Measurements from ENCODE around the gene PLA1A. TPM values are rescaled to one million over a fixed set of nuclear protein-coding genes. Genes with fewer than 3 reads are reported as not detected.
"Not testable (repeated sequence)": the region's sequence is repeated elsewhere in the genome, so short reads cannot be mapped to it uniquely, and the experiment has no call there.

Gene PLA1A
- polyA plus RNA-seq (2013, experiment 1 of 2) = not detected
- polyA plus RNA-seq (2013, experiment 2 of 2) = not detected

GRCh38 chr3:119597548-119598288, at the start of gene PLA1A:
Gene PLA1A (plus strand): TSS chr3:119597885. CDS start chr3:119597914, 29 bp downstream.
- H3K36me3 ChIP-seq (ENCODE audit: control insufficient read depth, insufficient read depth, low read length) = no peaks in the 10 kb centered on the region
- H3K27ac ChIP-seq (ENCODE audit: low read depth, low read length, severe bottlenecking) = no peak within 1 kb of the TSS
- H3K9me3 ChIP-seq (ENCODE audit: control insufficient read depth, low read length) = no peaks in the 10 kb centered on the region
- no peak within 1 kb of the TSS for H3K4me3 ChIP-seq (ENCODE audit: extremely low read depth, insufficient read depth, low read length, poor library complexity, severe bottlenecking)
- no peaks in the 10 kb centered on the region for H3K4me1 ChIP-seq (ENCODE audit: control insufficient read depth, insufficient read depth, low read length, poor library complexity, severe bottlenecking)
- 80 to 93% methylated on average over 2 of the region's 7 CpGs for WGBS, 2 experiments (ENCODE audit: insufficient coverage in 2 of 2)

- Histone ChIP-seq H3K27ac (ENCODE audit: low read depth, low read length, severe bottlenecking) (no peak overlapping the region), H3K36me3 (ENCODE audit: control insufficient read depth, insufficient read depth, low read length) (no peaks in the 10 kb centered on the region), H3K9me3 (ENCODE audit: control insufficient read depth, low read length) (no peaks in the 10 kb centered on the region), H3K4me3 (ENCODE audit: extremely low read depth, insufficient read depth, low read length, poor library complexity, severe bottlenecking) (no peak overlapping the region), H3K4me1 (ENCODE audit: control insufficient read depth, insufficient read depth, low read length, poor library complexity, severe bottlenecking) (no peaks in the 10 kb centered on the region)
- 73 to 80% methylated on average over 3 of the region's 3 CpGs for WGBS, 2 experiments (ENCODE audit: insufficient coverage in 2 of 2)
Measured at GRCh38 chr3:119548341-119548740, 49.3 kb upstream of the PLA1A start.

GRCh38 chr3:119550192-119550910, 47.3 kb upstream of the PLA1A start:
- Histone ChIP-seq H3K9me3 (ENCODE audit: control insufficient read depth, low read length) (no peaks in the 10 kb centered on the region), H3K4me1 (ENCODE audit: control insufficient read depth, insufficient read depth, low read length, poor library complexity, severe bottlenecking) (no peaks in the 10 kb centered on the region), H3K36me3 (ENCODE audit: control insufficient read depth, insufficient read depth, low read length) (no peaks in the 10 kb centered on the region), H3K4me3 (ENCODE audit: extremely low read depth, insufficient read depth, low read length, poor library complexity, severe bottlenecking) (no peak overlapping the region), H3K27ac (ENCODE audit: low read depth, low read length, severe bottlenecking) (no peak overlapping the region)
- WGBS, 2 experiments (ENCODE audit: insufficient coverage in 2 of 2) = 93 to 95% methylated on average over 5 to 8 of the region's 9 CpGs

GRCh38 chr3:119551598-119551997, 46.1 kb upstream of the PLA1A start:
- H3K4me3 ChIP-seq (ENCODE audit: extremely low read depth, insufficient read depth, low read length, poor library complexity, severe bottlenecking) = no peak overlapping the region
- H3K9me3 ChIP-seq (ENCODE audit: control insufficient read depth, low read length) = no peaks in the 10 kb centered on the region
- no peaks in the 10 kb centered on the region for H3K36me3 ChIP-seq (ENCODE audit: control insufficient read depth, insufficient read depth, low read length)
- H3K27ac ChIP-seq (ENCODE audit: low read depth, low read length, severe bottlenecking) = no peak overlapping the region
- WGBS, 2 experiments (ENCODE audit: insufficient coverage in 2 of 2) = 81 to 85% methylated on average over 4 to 5 of the region's 5 CpGs
- no peaks in the 10 kb centered on the region for H3K4me1 ChIP-seq (ENCODE audit: control insufficient read depth, insufficient read depth, low read length, poor library complexity, severe bottlenecking)

- H3K4me3 ChIP-seq (ENCODE audit: extremely low read depth, insufficient read depth, low read length, poor library complexity, severe bottlenecking); H3K4me1 ChIP-seq (ENCODE audit: control insufficient read depth, insufficient read depth, low read length, poor library complexity, severe bottlenecking); H3K9me3 ChIP-seq (ENCODE audit: control insufficient read depth, low read length); H3K27ac ChIP-seq (ENCODE audit: low read depth, low read length, severe bottlenecking); H3K36me3 ChIP-seq (ENCODE audit: control insufficient read depth, insufficient read depth, low read length): not testable (repeated sequence)
- WGBS, 2 experiments (ENCODE audit: insufficient coverage in 2 of 2) = 86 to 100% methylated on average over 2 to 3 of the region's 6 CpGs
Measured at GRCh38 chr3:119552928-119553327, 44.8 kb upstream of the PLA1A start.

- no peak overlapping the region for H3K4me3 ChIP-seq (ENCODE audit: extremely low read depth, insufficient read depth, low read length, poor library complexity, severe bottlenecking)
- no peaks in the 10 kb centered on the region for H3K4me1 ChIP-seq (ENCODE audit: control insufficient read depth, insufficient read depth, low read length, poor library complexity, severe bottlenecking)
- H3K27ac ChIP-seq (ENCODE audit: low read depth, low read length, severe bottlenecking) = no peak overlapping the region
- no peaks in the 10 kb centered on the region for H3K36me3 ChIP-seq (ENCODE audit: control insufficient read depth, insufficient read depth, low read length)
- H3K9me3 ChIP-seq (ENCODE audit: control insufficient read depth, low read length) = no peaks in the 10 kb centered on the region
- WGBS, 2 experiments (ENCODE audit: insufficient coverage in 2 of 2) = 55 to 60% methylated on average over 2 to 3 of the region's 5 CpGs
Measured at GRCh38 chr3:119553823-119554415, 43.8 kb upstream of the PLA1A start.

GRCh38 chr3:119555309-119555735, 42.4 kb upstream of the PLA1A start:
- H3K4me3 ChIP-seq (ENCODE audit: extremely low read depth, insufficient read depth, low read length, poor library complexity, severe bottlenecking) = no peak overlapping the region
- no peaks in the 10 kb centered on the region for H3K9me3 ChIP-seq (ENCODE audit: control insufficient read depth, low read length)
- H3K36me3 ChIP-seq (ENCODE audit: control insufficient read depth, insufficient read depth, low read length) = no peaks in the 10 kb centered on the region
- WGBS, 2 experiments (ENCODE audit: insufficient coverage in 2 of 2) = 80 to 100% methylated on average over 2 to 3 of the region's 4 CpGs
- H3K4me1 ChIP-seq (ENCODE audit: control insufficient read depth, insufficient read depth, low read length, poor library complexity, severe bottlenecking) = no peaks in the 10 kb centered on the region
- H3K27ac ChIP-seq (ENCODE audit: low read depth, low read length, severe bottlenecking) = no peak overlapping the region

- WGBS, 2 experiments (ENCODE audit: insufficient coverage in 2 of 2) = 60% methylated on average over 1 of the region's 1 CpG; no CpG with 5 or more reads in 1 of the 2 experiments
- no peak overlapping the region for H3K4me3 ChIP-seq (ENCODE audit: extremely low read depth, insufficient read depth, low read length, poor library complexity, severe bottlenecking)
Measured at GRCh38 chr3:119555929-119556328, 41.8 kb upstream of the PLA1A start.

GRCh38 chr3:119557192-119557876, 40.4 kb upstream of the PLA1A start:
- Histone ChIP-seq H3K9me3 (ENCODE audit: control insufficient read depth, low read length) (no peaks in the 10 kb centered on the region), H3K27ac (ENCODE audit: low read depth, low read length, severe bottlenecking) (no peak overlapping the region), H3K4me3 (ENCODE audit: extremely low read depth, insufficient read depth, low read length, poor library complexity, severe bottlenecking) (no peak overlapping the region), H3K36me3 (ENCODE audit: control insufficient read depth, insufficient read depth, low read length) (no peaks in the 10 kb centered on the region), H3K4me1 (ENCODE audit: control insufficient read depth, insufficient read depth, low read length, poor library complexity, severe bottlenecking) (no peaks in the 10 kb centered on the region)
- 91 to 100% methylated on average over 5 of the region's 7 CpGs for WGBS, 2 experiments (ENCODE audit: insufficient coverage in 2 of 2)

More at GRCh38 chr3:119555929-119556328, 41.8 kb upstream of the PLA1A start:
- Histone ChIP-seq H3K36me3 (ENCODE audit: control insufficient read depth, insufficient read depth, low read length) (no peaks in the 10 kb centered on the region), H3K9me3 (ENCODE audit: control insufficient read depth, low read length) (no peaks in the 10 kb centered on the region), H3K4me1 (ENCODE audit: control insufficient read depth, insufficient read depth, low read length, poor library complexity, severe bottlenecking) (no peaks in the 10 kb centered on the region), H3K27ac (ENCODE audit: low read depth, low read length, severe bottlenecking) (no peak overlapping the region)

- no peaks in the 10 kb centered on the region for H3K9me3 ChIP-seq (ENCODE audit: control insufficient read depth, low read length)
- no peak overlapping the region for H3K4me3 ChIP-seq (ENCODE audit: extremely low read depth, insufficient read depth, low read length, poor library complexity, severe bottlenecking)
- H3K27ac ChIP-seq (ENCODE audit: low read depth, low read length, severe bottlenecking) = no peak overlapping the region
- H3K36me3 ChIP-seq (ENCODE audit: control insufficient read depth, insufficient read depth, low read length) = no peaks in the 10 kb centered on the region
- WGBS, 2 experiments (ENCODE audit: insufficient coverage in 2 of 2) = 90 to 96% methylated on average over 2 to 3 of the region's 3 CpGs
- H3K4me1 ChIP-seq (ENCODE audit: control insufficient read depth, insufficient read depth, low read length, poor library complexity, severe bottlenecking) = no peaks in the 10 kb centered on the region
Measured at GRCh38 chr3:119557877-119558269, 39.8 kb upstream of the PLA1A start.
